ENCODE measurements around the gene NR2F2.

The NR2F2 gene

DNA sequence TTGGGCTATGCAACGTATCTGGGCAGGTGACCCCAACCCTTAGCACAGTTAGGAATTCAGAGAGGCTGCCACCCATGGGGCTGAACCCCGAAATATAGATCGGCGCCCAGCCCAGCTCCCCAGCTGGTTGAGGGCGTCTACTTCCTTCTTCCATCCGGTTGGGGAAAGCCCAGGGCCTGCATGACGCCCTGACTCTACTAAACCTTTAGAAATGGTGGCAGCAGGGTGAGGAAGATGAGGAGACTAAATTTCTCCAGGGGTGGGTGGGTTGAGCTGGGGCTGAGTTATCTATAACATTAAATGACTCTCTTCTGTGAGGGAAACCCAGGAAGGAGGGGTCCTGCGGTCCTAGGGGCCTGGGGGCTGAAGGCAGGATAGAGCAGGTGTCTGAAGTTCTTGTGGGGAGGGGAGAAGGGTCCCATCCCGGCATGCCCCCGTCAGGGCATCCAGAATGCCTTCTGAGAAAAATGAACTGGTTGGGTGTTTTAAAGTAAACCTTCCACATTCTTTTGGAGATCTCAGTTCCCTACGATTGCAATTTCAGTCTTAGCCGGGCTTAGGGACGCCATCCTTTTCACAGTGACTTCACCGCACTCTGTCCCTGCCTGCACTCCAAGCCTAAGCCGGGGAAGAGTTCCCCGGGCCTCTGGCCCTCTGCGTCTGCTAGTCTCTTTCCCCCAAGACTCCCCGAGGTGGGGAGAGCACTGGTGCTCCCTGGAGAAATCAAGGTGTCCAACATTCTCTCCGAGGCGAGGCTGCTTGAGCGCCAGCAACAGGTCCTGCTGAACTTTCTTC lies 28.5 kb downstream of the NR2F2 start:
- Histone ChIP-seq H3K4me3 (ENCODE audit: low read depth, low read length) (peak overlapping the region; percentile 87), H3K27ac (ENCODE audit: low read depth, low read length) (peak overlapping the region; percentile 67), H3K79me2 (ENCODE audit: control insufficient read depth, insufficient read depth, low read length, unreplicated experiment) (peaks cover 44% of the 10 kb centered on the region), H3K27me3 (ENCODE audit: insufficient read depth, low read length) (no peaks in the 10 kb centered on the region), H3K36me3 (ENCODE audit: insufficient read depth, low read length) (no peaks in the 10 kb centered on the region), H3K4me1 (ENCODE audit: control insufficient read depth, insufficient read depth, low read length, unreplicated experiment) (peaks cover 31% of the 10 kb centered on the region), H2AFZ (ENCODE audit: low read length, unreplicated experiment) (no peak overlapping the region)

DNA sequence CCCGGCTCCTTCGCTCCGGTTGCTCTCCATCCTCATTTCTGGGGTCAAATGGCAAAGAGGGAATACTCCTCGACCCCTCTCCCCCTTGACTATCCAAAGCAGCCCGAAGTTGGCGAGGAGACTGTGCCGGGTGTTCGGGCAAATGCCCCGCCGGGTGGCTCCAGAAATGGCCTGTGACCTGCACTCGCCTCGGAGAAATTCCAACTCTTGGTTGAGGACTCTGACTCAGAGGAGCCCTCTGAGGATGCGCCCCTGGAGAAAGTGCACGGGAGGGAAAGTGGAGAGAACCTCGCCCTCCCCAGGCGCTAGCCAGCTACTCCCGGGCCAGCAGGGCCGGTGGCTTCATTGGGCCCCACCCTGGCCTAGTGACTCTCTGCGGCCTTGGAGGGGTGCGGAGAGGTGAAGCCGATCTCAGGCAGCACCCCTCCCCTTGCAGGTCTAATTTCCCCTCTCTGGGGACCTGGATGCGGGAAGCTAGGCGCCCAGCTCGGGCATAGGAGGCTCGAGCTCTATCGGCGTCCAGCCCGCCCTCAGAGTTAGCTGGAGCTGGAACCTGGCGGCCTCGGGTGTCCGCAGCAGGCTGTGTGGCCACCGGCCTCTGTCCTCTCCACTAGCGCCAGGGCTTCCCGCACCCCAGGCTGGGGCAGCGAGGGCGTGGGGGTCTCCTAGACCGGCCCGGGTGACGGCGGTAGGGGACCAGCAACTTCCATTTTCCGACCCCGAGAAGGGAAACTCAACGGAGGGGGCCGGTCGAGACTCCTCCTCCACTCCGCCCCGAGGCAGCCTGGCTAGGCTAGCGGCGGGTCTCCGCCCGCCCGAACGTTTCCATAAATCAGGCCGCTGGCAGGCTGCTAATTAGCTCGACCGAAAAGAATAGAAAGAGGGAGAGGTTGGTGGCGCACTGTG lies 29.4 kb downstream of the NR2F2 start:
- H3K27ac ChIP-seq (ENCODE audit: low read depth, low read length), result peak overlapping the region; percentile 67
- H2AFZ ChIP-seq (ENCODE audit: low read length, unreplicated experiment), result peak overlapping the region; percentile 74
- H3K36me3 ChIP-seq (ENCODE audit: insufficient read depth, low read length), result no peaks in the 10 kb centered on the region
- peaks cover 31% of the 10 kb centered on the region for H3K4me1 ChIP-seq (ENCODE audit: control insufficient read depth, insufficient read depth, low read length, unreplicated experiment)
- H3K4me3 ChIP-seq (ENCODE audit: low read depth, low read length), result peak overlapping the region; percentile 87
- peaks cover 37% of the 10 kb centered on the region for H3K79me2 ChIP-seq (ENCODE audit: control insufficient read depth, insufficient read depth, low read length, unreplicated experiment)
- no peaks in the 10 kb centered on the region for H3K27me3 ChIP-seq (ENCODE audit: insufficient read depth, low read length)

DNA sequence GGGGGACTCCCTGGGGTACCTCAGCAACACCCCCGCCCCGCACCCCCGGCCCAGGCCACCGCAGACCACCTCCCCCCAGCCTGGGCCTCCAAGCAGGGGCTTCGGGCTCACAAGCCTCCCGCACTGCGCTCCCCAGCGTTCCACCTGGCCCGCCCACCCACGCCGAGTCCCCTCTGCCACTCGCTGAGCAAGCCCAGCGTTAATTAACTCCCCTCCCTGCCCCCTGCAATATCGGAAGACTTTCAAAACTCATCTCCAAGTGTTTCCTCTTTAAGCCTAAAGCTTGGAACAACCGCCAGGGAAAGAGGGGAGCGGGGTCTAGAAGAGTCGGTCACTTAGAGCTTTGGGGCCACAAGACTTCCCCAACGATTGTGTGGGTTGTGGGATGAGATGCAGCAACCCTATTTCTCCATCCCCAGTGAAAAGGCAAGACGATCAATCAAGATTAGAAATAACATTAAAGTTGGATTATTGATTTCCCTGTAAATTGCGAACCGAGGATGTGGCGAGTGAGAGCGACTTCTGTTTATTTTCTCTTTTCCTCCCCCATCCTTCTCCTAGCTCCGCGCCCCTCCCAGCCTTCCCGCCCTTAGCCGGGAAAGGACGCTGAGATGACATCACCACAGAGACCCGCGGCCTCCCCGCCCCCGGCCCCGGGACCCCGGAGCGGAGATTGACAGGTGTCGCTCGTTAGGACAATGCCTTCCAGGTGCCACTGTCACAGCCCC lies 30.2 kb downstream of the NR2F2 start:
- Histone ChIP-seq H3K4me3 (ENCODE audit: low read depth, low read length) (peak overlapping the region; percentile 87), H2AFZ (ENCODE audit: low read length, unreplicated experiment) (no peak overlapping the region), H3K4me1 (ENCODE audit: control insufficient read depth, insufficient read depth, low read length, unreplicated experiment) (peaks cover 25% of the 10 kb centered on the region), H3K27me3 (ENCODE audit: insufficient read depth, low read length) (no peaks in the 10 kb centered on the region), H3K27ac (ENCODE audit: low read depth, low read length) (no peak overlapping the region), H3K79me2 (ENCODE audit: control insufficient read depth, insufficient read depth, low read length, unreplicated experiment) (peaks cover 30% of the 10 kb centered on the region), H3K36me3 (ENCODE audit: insufficient read depth, low read length) (no peaks in the 10 kb centered on the region)

DNA sequence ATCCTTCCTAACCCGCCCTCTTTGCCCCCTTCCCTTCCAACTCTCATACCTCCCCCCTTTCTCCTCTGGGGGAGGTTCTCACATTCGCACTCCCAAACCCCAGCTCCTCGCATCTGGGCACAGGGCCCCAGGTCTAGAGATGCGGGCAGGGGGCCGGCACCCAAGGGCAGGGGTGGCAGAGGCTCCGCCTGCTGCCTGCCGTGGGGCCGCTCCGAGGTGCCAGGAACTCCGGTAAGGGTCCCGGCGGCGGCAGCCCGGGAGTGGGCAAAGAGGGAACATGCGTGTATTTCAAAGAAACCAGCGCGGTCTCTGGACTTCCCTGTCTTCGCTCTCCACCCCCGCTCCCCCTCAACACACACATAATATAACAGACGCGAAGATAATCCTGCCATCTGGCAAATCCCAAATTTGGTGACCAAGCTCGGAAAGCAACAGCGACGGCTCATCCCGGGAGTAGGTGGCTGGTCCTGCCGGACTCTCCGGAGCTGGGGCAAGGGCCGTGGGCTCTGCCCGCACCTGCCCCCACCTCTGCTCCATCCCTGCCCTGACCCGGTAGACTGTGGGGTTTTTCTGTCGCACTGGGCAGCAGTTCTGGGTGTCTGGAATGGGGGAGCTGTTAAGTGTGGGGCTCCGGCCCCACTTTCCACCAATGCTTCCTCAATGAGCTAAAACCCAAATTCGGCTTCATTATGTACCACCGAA lies 31.0 kb downstream of the NR2F2 start:
- Histone ChIP-seq H2AFZ (ENCODE audit: low read length, unreplicated experiment) (no peak overlapping the region), H3K27me3 (ENCODE audit: insufficient read depth, low read length) (no peaks in the 10 kb centered on the region), H3K4me3 (ENCODE audit: low read depth, low read length) (no peak overlapping the region), H3K36me3 (ENCODE audit: insufficient read depth, low read length) (no peaks in the 10 kb centered on the region), H3K27ac (ENCODE audit: low read depth, low read length) (no peak overlapping the region), H3K79me2 (ENCODE audit: control insufficient read depth, insufficient read depth, low read length, unreplicated experiment) (peaks cover 24% of the 10 kb centered on the region), H3K4me1 (ENCODE audit: control insufficient read depth, insufficient read depth, low read length, unreplicated experiment) (peaks cover 18% of the 10 kb centered on the region)

DNA sequence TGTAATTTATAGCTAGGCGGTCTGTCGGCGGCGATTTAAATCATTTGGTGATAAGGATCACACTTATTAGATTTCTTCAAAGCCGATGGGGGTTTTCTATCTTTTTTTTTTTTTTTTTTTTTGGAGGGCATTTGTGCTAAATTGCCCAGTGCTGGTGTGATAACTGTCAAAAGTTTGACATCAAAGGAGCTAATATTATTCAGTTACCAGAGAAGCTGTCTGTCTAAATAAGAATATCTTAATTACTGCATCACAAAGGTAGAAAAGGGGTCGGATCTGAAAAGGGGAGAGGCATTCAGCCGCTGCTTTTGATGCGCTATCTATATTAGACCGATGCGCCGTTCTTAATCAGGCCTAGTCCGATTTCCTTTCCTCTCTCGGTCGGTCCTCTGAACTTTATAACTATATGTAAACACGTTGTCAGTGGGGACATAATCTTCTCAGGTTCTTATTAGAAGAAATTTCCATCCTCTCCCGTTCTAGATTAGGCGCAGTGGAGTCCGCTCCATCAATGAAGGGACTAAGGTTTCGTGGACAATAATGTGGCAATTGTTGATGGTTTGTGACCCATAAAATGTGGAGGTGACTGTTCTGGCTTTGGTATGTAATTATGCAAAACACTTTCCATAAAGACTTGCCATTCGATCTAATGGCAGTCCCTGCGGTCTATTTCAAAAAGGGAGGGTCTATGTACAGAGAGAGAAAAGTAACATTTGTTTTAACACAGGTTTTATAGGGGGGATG lies 31.7 kb downstream of the NR2F2 start:
- no peak overlapping the region for H2AFZ ChIP-seq (ENCODE audit: low read length, unreplicated experiment)
- peaks cover 24% of the 10 kb centered on the region for H3K79me2 ChIP-seq (ENCODE audit: control insufficient read depth, insufficient read depth, low read length, unreplicated experiment)
- no peaks in the 10 kb centered on the region for H3K36me3 ChIP-seq (ENCODE audit: insufficient read depth, low read length)
- H3K4me1 ChIP-seq (ENCODE audit: control insufficient read depth, insufficient read depth, low read length, unreplicated experiment), result peaks cover 17% of the 10 kb centered on the region
- no peak overlapping the region for H3K4me3 ChIP-seq (ENCODE audit: low read depth, low read length)
- H3K27ac ChIP-seq (ENCODE audit: low read depth, low read length), result no peak overlapping the region
- H3K27me3 ChIP-seq (ENCODE audit: insufficient read depth, low read length), result no peaks in the 10 kb centered on the region

DNA sequence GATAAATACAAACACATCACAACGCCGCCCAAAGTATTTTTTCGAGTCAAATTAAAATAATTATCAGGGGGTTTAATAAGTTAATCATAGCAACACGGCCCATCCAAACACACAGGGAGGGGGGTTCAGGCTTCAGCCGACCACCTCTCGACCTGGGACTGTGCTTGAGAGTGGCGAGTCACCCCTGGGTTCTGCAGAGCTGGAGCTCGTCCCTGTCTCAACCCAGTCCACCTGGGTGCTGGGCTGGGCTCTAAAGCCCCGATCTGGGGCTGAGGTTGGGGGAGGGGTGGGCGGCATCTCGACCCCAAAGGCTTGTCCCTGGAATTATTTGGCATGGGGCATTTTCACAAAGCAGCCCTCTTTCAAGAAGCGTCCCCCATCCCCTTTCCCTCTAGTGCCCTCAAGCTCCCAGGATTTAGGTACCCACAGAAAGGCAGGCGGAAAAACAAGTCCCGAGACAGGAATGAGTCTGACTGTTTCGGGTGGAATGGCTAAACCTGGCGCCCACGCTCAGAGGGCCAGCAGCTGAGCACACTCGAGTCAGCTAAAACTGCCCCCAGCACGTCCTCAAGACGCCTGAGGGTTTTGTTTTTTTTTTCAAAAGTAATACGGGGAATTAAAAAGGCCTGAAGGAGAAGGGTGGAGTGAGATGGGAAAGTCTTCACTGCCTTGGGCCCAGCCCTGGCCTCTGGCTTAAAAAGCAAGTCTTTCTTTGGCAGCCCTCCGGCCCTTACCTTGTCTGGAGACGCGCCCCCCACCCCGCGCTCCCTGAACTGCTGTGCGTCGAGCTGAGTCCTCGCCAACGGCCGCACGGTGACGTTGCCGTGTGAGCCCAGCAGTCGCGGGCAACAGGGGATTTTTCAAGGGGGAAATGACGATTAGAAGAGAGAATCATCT lies 32.5 kb downstream of the NR2F2 start:
- no peak overlapping the region for H3K4me3 ChIP-seq (ENCODE audit: low read depth, low read length)
- no peak overlapping the region for H2AFZ ChIP-seq (ENCODE audit: low read length, unreplicated experiment)
- H3K27ac ChIP-seq (ENCODE audit: low read depth, low read length), result no peak overlapping the region
- H3K36me3 ChIP-seq (ENCODE audit: insufficient read depth, low read length), result no peaks in the 10 kb centered on the region
- H3K27me3 ChIP-seq (ENCODE audit: insufficient read depth, low read length), result no peaks in the 10 kb centered on the region
- peaks cover 16% of the 10 kb centered on the region for H3K79me2 ChIP-seq (ENCODE audit: control insufficient read depth, insufficient read depth, low read length, unreplicated experiment)
- peaks cover 15% of the 10 kb centered on the region for H3K4me1 ChIP-seq (ENCODE audit: control insufficient read depth, insufficient read depth, low read length, unreplicated experiment)

DNA sequence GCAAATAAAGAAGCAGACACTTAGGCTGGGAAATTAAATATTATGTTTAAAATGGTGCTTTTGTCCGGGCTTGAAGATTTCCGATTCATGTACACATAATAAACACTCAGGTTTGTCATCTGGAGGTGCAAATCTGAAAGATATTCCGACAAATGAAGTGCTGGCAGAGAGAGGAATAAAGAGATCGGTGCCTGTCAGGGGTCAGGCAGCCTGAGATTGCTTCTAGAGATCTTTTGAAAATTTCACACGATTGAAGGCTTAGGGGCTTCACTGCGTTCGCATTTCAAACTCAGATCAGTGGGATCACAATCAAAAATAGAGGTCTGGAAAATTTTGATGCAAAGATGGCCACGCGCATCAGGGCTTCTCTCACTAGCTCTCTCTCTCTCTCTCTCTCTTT lies 33.2 kb downstream of the NR2F2 start:
- H3K36me3 ChIP-seq (ENCODE audit: insufficient read depth, low read length), result no peaks in the 10 kb centered on the region
- H3K4me3 ChIP-seq (ENCODE audit: low read depth, low read length), result no peak overlapping the region
- H2AFZ ChIP-seq (ENCODE audit: low read length, unreplicated experiment), result no peak overlapping the region

DNA sequence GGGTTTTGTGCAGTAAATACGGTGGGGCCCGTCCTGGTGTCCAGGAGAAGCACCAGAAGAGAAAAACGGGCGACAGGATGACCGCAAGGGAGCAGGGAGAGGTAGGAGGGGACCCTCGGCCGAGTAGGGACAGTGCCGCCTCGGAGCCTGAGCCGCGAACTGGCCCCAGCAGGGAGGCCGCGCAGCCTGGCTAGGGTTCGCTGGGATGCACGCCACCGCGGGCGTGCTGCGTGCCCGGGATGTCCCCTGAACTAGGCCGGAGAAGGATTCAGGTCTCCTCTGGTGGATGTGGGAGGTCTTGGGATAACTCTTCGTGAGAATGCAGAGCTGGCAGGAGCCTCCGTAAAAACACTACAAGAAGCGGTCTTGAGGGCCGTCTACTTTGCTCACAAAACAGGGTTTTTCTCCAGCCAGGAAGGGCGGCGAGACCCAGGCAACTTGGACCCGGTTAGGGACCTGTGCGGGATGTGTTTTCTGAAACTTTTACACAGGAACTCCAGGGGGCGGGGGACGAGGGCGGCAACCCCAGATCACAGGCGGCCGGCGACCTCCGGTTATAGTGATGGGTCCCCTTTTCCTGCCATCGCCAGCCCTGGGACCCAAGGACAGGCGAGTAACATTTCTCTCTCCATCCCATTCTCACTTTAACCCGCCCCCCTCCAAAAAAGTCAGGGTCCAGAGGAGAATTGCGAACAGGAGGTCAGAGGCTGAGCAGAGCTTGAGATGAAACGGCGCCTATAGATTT lies 35.5 kb downstream of the NR2F2 start:
- Histone ChIP-seq H3K36me3 (ENCODE audit: insufficient read depth, low read length) (no peaks in the 10 kb centered on the region), H2AFZ (ENCODE audit: low read length, unreplicated experiment) (no peak overlapping the region), H3K4me1 (ENCODE audit: control insufficient read depth, insufficient read depth, low read length, unreplicated experiment) (no peaks in the 10 kb centered on the region), H3K79me2 (ENCODE audit: control insufficient read depth, insufficient read depth, low read length, unreplicated experiment) (no peaks in the 10 kb centered on the region), H3K27me3 (ENCODE audit: insufficient read depth, low read length) (no peaks in the 10 kb centered on the region), H3K27ac (ENCODE audit: low read depth, low read length) (no peak overlapping the region), H3K4me3 (ENCODE audit: low read depth, low read length) (no peak overlapping the region)

More for the DNA sequence above, 33.2 kb downstream of the NR2F2 start:
- H3K27me3 ChIP-seq (ENCODE audit: insufficient read depth, low read length), result no peaks in the 10 kb centered on the region
- H3K79me2 ChIP-seq (ENCODE audit: control insufficient read depth, insufficient read depth, low read length, unreplicated experiment), result peaks cover 9% of the 10 kb centered on the region
- H3K27ac ChIP-seq (ENCODE audit: low read depth, low read length), result no peak overlapping the region
- peaks cover 8% of the 10 kb centered on the region for H3K4me1 ChIP-seq (ENCODE audit: control insufficient read depth, insufficient read depth, low read length, unreplicated experiment)

DNA sequence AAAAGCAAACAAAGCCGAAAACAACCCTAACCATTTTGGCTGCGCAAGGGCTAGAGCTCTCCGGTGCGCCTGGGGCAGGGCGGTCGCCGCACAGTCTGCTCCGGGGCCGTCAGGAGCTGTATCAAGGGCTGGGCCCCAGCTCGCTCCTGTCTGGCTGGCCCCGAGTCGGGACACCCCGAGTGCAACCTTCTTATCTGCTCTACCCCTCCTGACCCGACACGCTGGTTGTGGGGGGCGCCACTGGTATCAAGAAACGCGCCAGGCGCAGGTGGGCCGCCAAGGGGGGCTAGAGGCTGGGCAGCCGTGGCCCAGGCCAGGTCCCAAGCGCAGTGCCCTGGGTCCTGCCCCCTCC lies 36.0 kb downstream of the NR2F2 start:
- H3K4me1 ChIP-seq (ENCODE audit: control insufficient read depth, insufficient read depth, low read length, unreplicated experiment), result no peaks in the 10 kb centered on the region
- no peak overlapping the region for H3K27ac ChIP-seq (ENCODE audit: low read depth, low read length)
- no peaks in the 10 kb centered on the region for H3K27me3 ChIP-seq (ENCODE audit: insufficient read depth, low read length)
- no peaks in the 10 kb centered on the region for H3K79me2 ChIP-seq (ENCODE audit: control insufficient read depth, insufficient read depth, low read length, unreplicated experiment)
- no peak overlapping the region for H3K4me3 ChIP-seq (ENCODE audit: low read depth, low read length)
- no peaks in the 10 kb centered on the region for H3K36me3 ChIP-seq (ENCODE audit: insufficient read depth, low read length)
- no peak overlapping the region for H2AFZ ChIP-seq (ENCODE audit: low read length, unreplicated experiment)
